Superior temporal gyrus (tissue), 1 donor: ENCODE data around the gene VPS4B.
"Not testable (repeated sequence)": the region's sequence is repeated elsewhere in the genome, so short reads cannot be mapped to it uniquely, and the experiment has no call there.

ENCODE experiments used
- DNase-seq: peaks from one replicate; pipeline ENCODE4 v3.0.0-alpha.2; 2016; ENCODE audit errors: extremely low spot score

The VPS4B gene

DNA sequence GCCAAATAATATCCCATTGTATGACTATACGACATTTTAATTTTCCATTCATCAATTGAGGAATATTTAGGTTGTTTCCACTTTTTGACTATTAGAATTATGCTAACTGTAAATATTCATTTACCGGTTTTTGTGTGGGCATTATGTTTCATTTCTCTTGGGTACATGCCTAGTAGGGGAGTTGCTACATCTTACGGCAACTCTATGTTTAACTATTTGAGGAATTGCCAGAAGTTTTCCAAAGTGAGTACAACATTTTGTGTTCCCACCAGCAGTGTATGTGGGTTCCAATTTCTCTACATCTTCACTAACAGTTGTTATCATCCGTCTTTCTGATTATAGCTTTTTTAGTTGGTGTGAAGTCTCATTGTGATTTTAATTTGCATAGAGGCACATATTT lies 53.7 kb downstream of the VPS4B start:
- DNase-seq, result no peak

DNA sequence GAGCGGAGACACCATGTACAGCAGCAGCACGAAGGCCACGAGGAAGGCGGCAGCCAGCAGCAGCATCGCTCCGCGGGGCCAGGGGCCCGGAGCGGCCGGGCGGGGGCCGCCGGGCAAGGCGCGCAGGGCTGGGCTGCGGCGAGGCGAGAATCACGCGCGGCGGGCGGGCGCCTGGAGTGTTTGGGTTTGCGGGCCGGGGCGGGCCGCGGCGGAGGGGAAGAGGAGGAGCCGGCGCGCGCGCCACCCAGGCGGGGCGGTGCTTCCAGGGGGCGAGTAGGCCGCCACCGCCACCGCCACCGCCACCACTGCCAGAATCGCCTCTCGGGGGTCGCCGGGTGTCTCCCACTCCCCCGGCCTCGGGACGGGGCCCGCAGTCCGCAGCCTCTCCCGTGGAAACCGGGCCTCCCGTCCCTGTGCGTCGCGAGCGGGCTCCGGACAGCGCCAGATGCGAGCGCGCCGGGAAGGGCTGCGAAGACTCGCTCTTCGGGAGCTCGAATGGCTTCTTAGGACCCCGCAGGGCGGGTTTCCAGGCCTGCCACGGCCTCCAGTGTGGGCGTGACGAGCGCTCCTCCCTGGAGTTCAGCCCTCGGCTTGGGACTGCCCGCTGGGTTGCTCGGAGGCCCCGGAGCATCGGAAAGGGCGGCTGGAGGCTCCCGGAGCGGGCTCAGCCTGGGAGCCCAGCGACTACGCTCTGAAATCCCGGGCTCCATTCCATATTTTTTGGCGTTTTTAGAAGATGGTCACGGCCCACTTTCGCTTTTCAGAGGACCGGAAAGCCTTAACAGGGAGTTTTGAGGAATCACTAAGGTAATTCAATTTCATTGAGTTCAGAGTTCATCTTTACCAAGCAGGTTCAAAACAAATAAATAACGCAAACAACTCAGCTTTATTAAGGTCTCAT lies 55.0 kb downstream of the VPS4B start, which contains the start of gene KDSR:
Gene KDSR (minus strand): TSS at position 154 of the 901 bp plus-strand sequence. CDS start 88 bp downstream, at position 66.
- DNase-seq, result peak; percentile 95

DNA sequence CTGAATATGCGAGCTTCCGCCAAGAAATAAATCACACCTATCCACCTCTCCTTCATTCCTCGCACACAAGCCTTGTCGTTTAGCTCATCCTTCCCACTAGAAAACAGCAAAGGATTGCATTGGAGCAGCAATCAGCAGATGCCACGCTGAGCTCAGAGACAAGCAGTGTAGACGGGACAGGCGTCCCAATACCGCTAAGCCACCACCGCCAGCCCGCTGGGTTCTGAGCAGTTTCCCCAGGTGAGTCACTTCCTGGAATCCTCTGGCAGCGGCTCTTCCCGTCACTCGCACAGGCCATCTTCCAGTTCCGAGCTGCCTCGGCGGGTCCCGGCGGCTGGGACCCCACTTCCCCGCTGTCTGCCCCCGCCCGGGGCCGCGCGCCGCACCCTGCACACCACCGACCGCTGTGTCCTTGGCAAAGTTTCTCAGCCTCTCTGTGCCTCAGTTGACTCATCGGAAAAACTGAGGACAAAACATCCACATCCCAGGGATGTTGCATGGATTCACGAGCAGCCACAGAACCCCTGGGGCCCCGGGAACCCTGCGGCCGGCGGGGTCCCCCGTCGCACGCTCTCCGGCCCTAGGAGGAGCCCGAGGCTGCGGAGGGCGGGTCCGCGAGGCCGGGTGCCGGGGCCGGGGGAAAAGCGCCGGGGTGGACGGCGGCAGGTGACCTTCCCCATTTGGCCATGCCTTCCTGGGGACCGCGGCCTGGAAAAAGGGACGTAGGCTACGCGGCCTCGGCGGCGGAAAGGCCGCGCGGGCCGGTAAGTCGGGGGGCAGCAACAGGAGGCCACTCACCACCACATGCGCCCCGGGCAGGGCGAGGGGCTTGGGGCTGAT lies 55.8 kb downstream of the VPS4B start:
- DNase-seq, result no peak

DNA sequence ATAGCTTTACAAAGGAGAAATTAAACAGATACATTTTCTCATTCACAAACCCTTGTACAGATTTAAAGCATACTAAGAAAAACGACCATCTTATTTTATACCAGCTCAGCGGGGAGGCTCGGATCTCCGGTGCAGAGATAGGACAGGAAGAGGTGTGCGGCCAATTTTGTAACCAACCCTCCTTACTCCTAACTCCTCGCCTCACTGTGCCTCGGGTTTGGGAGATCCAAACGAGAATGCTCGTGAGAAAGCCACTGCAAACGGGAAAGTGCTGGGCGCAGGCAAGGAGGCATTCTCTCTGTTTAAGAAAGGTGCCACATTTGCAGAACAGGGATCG lies 56.4 kb downstream of the VPS4B start:
- peak; percentile 54 for DNase-seq

DNA sequence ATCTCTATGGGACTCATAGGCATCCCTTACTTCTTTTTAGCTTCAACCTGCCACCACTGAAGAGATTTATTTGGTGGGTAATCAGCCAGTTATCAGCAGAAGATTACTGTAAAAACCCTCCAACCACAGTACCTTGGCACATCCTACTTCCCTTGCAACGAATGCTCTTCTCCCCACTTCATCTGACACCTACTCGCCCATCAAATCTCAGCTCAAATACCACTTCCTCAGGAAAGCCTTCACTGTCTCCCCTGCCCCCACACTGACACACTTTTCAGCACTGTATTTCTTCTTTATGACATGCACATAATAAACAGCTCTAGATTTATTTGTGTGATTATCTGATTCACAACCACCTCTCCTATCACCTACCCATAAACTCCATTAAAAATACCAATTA lies 58.3 kb downstream of the VPS4B start:
- DNase-seq, result no peak

DNA sequence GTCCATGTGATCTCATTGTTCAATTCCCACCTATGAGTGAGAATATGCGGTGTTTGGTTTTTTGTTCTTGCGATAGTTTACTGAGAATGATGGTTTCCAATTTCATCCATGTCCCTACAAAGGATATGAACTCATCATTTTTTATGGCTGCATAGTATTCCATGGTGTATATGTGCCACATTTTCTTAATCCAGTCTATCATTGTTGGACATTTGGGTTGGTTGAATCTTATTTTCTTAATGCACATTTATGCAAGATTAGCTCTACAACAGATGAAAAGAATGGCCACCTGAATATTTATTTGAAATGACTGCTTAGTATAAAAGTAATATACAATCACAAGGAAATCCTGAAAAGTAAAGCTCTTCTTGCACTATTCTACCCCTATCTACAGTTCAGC lies 58.9 kb downstream of the VPS4B start:
- not testable (repeated sequence) for DNase-seq

DNA sequence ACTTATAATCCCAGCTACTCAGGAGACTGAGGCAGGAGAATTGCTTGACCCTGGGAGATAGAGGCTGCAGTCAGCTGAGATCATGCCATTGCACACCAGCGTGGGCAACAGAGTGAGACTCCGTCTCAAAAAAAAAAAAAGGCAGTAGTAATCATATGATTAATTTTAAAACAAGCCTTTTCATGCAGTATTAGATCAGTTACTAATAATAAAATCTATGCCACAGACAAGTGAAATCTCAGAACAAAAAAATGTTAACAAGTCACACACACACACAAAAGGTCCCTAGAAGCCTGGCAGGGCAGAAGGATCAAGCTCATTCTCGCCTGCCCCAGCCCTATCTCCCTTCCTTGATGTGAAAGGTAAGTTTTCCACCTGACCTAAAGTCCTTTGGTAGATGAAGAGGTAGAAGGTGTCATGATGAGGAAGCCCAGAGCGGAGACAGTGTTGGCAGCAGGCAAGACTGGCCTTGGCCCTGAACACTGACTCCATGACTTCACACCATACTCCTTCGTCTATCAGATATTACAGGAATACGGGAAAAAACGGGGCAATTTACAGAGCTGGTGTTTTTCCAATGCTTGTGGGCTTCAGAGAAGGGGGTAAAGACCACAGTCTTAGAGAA lies 65.9 kb downstream of the VPS4B start:
- no peak for DNase-seq

DNA sequence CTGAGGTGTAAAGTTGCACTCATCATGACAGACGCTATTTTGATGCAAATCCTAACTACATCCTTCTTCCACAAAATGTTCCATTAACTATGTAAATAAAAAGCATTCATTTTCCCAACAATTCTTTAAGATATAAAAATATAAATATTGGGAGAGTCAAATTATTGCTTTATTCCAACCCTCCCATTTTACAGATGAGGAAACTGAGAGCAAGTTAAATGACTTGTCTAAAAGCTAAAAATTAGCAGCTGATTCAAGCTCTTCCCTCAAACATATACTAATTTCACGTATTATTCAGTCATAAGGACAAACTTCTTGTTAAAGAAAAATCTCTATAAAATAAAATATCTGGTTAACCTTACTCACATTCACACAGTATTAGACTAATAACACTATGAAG lies 72.0 kb downstream of the VPS4B start:
- no peak for DNase-seq

DNA sequence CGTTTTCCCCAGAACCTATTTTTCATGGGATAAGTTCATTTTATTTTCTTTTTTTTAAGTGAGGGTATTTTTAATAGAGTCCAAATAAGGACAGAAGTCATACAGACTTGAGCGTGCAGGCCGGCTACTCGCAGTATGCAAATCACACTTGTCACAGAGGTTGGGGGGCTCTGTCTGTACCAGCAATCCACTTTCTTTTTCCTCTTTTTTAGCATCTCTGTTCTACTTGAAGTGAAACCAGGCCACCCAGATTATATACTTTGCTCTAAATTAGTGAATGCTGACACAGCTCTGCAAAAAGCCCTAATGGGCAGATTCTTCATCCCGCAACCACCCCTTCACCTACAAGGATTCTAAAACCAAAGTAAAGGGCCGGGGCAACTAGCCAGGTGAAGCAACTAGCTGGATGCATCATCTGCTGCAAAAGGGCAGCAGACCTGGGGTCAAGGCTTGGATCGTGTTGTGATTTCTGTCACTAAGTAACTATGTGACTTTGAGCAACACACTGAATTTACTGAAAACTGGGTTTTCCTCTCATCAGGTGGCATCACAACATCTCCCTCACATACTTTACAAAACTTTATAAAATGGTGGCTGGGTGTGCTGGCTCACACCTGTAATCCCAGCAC lies 73.7 kb downstream of the VPS4B start:
- DNase-seq, result no peak

DNA sequence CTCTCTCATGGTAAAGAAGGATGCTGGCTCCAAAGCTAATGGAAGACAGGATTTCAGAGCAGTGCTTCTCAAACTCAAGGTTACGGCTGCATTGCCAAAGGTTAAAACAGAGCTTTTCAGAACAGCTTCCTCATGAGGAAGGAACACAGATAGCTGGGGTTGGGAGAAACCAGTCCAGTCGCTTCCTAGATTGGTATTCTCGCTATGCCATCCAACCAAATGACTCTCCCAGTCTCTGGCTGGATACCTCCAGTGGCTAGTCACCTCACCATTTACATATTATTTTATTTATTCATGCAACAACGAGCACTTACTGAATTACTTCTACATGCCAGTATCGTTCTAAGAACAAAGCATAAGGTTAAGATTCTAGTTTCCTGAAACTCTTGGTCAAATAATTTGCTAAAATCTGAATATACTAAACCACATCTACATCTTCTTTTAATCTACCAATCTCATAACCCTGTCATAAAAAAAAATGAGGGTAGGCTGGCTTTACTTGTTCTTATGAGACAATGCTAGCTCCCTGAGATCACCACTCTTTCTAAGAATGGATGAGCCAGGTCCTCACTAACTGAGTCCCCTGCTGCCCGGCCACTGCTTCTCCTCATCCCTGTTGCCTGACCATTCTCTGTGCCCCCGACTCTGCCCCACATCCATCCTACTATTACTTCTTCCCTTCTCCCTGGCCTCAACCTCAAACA lies 75.6 kb downstream of the VPS4B start:
- DNase-seq, result no peak

DNA sequence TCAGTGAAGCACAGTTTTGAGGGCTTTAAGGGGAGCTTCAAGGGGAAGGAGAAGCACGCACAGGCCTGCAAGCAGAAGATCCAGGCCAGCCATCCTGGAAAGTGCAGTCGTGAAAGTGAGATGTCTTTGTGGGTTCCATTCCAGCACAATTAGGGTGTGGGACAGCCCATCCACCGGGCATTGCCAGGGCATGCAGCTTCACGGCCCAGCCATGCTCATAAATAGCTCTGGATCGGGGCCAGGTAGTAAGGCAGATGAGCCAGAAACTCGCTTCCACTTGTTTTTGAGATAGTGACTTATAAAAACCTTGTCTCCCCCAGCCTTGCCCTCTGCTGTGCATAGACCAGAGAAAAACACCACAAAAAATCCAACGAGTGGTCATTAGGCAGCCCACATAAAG lies 76.2 kb downstream of the VPS4B start:
- no peak for DNase-seq

DNA sequence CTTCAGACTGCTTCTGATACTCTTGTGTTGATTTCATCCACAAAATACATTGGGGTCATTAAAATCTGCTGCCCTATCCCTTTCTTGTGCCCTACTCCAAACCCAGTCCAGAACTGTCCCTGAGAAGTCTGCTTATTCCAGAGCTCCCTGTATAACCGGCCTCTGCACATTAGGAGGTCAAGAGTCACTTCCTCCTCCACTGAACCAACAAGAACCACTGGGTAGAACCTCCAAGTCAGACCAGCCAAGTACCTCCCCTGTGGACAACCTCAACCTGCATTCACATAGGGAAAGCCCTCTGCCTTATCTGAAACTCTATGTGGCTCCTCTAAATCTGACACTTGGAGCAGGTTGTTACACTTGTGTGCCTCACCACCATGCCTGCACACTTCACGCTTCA lies 77.4 kb downstream of the VPS4B start:
- DNase-seq, result no peak

DNA sequence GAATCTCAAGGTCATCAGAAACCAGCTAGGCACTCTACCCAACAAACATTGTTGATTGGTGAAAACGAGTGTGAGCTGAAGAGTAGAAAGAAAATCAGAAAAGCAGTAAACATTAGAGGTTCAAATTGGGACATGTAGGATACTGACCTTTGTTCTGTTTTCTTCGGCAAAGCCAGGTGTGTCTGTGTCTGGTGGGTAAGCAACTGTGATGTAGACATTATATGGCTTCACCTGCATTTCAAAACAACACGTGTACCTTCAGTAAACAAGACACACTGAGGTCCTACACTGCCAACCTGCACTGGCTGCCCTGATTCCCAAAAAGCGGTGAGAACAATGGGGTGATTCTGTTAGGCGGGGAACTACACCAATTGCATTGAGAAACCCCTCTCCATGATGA lies 78.0 kb downstream of the VPS4B start:
- no peak for DNase-seq

DNA sequence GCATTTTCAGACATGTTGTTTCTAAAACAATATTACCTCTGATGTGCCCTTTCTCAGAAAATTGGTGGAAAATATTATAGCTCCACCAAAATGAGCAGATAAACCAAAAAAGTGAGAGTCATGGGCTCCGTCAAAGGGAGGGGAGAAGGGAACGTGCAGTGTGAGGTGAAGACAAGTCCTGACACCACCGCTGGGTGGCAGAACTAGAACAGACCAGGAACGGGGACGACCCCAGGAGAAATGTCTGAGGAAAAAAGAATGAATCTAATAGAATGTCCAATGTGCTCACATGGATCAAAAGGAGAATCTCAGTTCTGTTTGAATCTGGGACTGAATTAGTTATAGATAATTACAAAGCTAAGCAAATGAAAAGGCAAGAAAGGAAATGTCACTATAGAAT lies 80.1 kb downstream of the VPS4B start:
- no peak for DNase-seq

DNA sequence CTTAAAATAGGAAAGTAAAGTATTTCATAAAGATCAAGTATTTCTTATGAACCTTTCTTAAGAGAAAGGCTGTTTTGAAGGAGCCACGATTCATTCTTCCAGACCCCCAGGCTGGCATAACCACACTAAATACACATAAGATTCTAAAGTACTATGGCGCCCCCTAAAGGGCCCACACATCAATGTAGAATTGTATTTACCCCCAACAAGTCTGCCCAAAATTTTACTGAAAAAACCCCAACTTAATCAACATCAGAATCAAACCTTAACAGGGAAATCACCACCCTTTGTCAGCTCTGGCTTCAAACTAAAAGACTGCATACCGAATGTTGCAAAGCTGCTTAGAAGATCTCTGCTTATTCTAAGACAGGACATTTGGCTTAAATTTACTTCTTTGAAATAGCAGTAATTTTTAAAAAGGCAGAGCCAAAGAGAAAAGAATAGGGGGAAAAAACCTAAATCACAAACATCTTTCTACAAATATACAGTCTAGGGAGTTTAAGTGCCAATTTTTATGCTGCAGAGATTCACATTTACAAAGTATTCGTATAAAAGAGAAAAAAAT lies 82.3 kb downstream of the VPS4B start:
- peak; percentile 75 for DNase-seq
